Stimulated activated CD4-positive, alpha-beta T cell treated with anti-CD3 and anti-CD28 coated beads, Interleukin-1b, Interleukin-23, amount 100 ng/mL, for 1 hour (primary cell): ENCODE results near the gene AJAP1.

Source experiments
- DNase-seq, 2 donors: peaks; one replicate each; pipeline ENCODE4 v3.0.0-alpha.2; 2020; ENCODE audit warnings: low read depth in 2 of 2

AJAP1 gene

GRCh38 chr1:4701276-4701675, 46.9 kb downstream of the AJAP1 start:
- no peak for DNase-seq

- no peak for DNase-seq
These were observed 48.1 kb downstream of the AJAP1 start for GRCh38 chr1:4702464-4702863.

- DNase-seq: no peak
These were observed 48.5 kb downstream of the AJAP1 start for GRCh38 chr1:4702932-4703331.

GRCh38 chr1:4703646-4704045, 49.2 kb downstream of the AJAP1 start:
- no peak for DNase-seq

- no peak for DNase-seq
These were observed 54.6 kb downstream of the AJAP1 start for GRCh38 chr1:4708840-4709507.

GRCh38 chr1:4709641-4710040, 55.2 kb downstream of the AJAP1 start:
- DNase-seq: no peak

GRCh38 chr1:4710592-4711415, 56.4 kb downstream of the AJAP1 start:
- DNase-seq: no peak

GRCh38 chr1:4711416-4712275, 57.2 kb downstream of the AJAP1 start:
- DNase-seq: no peak

- DNase-seq: no peak
These were observed 59.3 kb downstream of the AJAP1 start for GRCh38 chr1:4713669-4714068.

GRCh38 chr1:4716406-4716805, 62.0 kb downstream of the AJAP1 start:
- no peak for DNase-seq

- DNase-seq: no peak
These were observed 63.7 kb downstream of the AJAP1 start for GRCh38 chr1:4718071-4718470.

- no peak for DNase-seq
These were observed 68.7 kb downstream of the AJAP1 start for GRCh38 chr1:4723106-4723505.

GRCh38 chr1:4724001-4724400, 69.6 kb downstream of the AJAP1 start:
- no peak for DNase-seq

GRCh38 chr1:4724695-4725250, 70.4 kb downstream of the AJAP1 start:
- DNase-seq: no peak

- no peak for DNase-seq
These were observed 71.0 kb downstream of the AJAP1 start for GRCh38 chr1:4725416-4725815.

- no peak for DNase-seq
These were observed 72.4 kb downstream of the AJAP1 start for GRCh38 chr1:4726620-4727341.

GRCh38 chr1:4728319-4729089, 74.1 kb downstream of the AJAP1 start:
- DNase-seq: no peak

- no peak for DNase-seq
These were observed 74.7 kb downstream of the AJAP1 start for GRCh38 chr1:4729090-4729471.

GRCh38 chr1:4730078-4730477, 75.7 kb downstream of the AJAP1 start:
- no peak for DNase-seq

- no peak for DNase-seq
These were observed 79.2 kb downstream of the AJAP1 start for GRCh38 chr1:4733446-4734177.
